B cell (primary cell): ENCODE data around the gene PCMTD2. TPM values are rescaled to one million over a fixed set of nuclear protein-coding genes. Genes with fewer than 3 reads are reported as not detected.
"Not testable (repeated sequence)": the region's sequence is repeated elsewhere in the genome, so short reads cannot be mapped to it uniquely, and the experiment has no call there.

Source experiments
- ATAC-seq: fragments of 200-7000 bp; cut with Tn5 transposase; one replicate; pipeline ENCODE4 v1.10.0; 2021; ENCODE audit warnings: low read depth, mild to moderate bottlenecking, moderate number of reproducible peaks, moderate library complexity
- CTCF ChIA-PET: fragments of 350-600 bp; sonication (Branson Sonifier 250); formaldehyde crosslinking; loops from one replicate; lab custom pipeline; 2021; ENCODE audit warnings: antibody characterized with exemption, inconsistent platforms; lab: Charles Lee
- POLR2A ChIA-PET: fragments of 350-600 bp; sonication (Branson Sonifier 250); formaldehyde crosslinking; loops from one replicate; lab custom pipeline; 2021; ENCODE audit warnings: antibody characterized with exemption; lab: Charles Lee
- DNase-seq: peaks from one replicate; pipeline ENCODE4 v3.0.0; 2013
- H2AFZ ChIP-seq: 2 replicates; pipeline ENCODE4 v1.6.1; 2012; ENCODE audit warnings: mild to moderate bottlenecking, low read depth, low read length; ENCODE audit not compliant: insufficient read depth, poor library complexity, severe bottlenecking
- H3K27ac ChIP-seq, 2 donors: 1 replicate in 1 of 2; 2 replicates in 1 of 2; pipeline ENCODE4 v1.5.1; 2012 to 2013; ENCODE audit warnings: low read length in 2 of 2, mild to moderate bottlenecking in 2 of 2, moderate library complexity in 1 of 2
- H3K27me3 ChIP-seq, 4 experiments: fragments of 200-600 bp in 1 of 4; sonication (generic) in 1 of 4; replicated peaks in 1 of 4; 1 replicate in 2 of 4; 2 replicates in 2 of 4; pipeline versions ENCODE4 v1.6.1 to v1.7.0; 2013 to 2016; ENCODE audit warnings: low read length in 3 of 4, mild to moderate bottlenecking in 2 of 4, mixed read lengths in 1 of 4, moderate library complexity in 1 of 4; ENCODE audit not compliant: insufficient read depth in 4 of 4, control insufficient read depth in 3 of 4; ENCODE audit errors: control extremely low read depth in 1 of 4
- H3K36me3 ChIP-seq, 2 experiments: replicated peaks in 1 of 2; 1 replicate in 1 of 2; 2 replicates in 1 of 2; pipeline versions ENCODE4 v1.6.1 to v1.7.1; 2013; ENCODE audit warnings: low read length in 1 of 2; ENCODE audit not compliant: insufficient read depth in 2 of 2, control insufficient read depth in 1 of 2; ENCODE audit errors: control extremely low read depth in 1 of 2, extremely low read depth in 1 of 2
- H3K4me1 ChIP-seq, 2 donors: fragments of 200-600 bp in 1 of 2; sonication (generic) in 1 of 2; 1 replicate in 1 of 2; 2 replicates in 1 of 2; pipeline versions ENCODE4 v1.5.1 to v1.6.1; 2013 to 2017; ENCODE audit warnings: low read length in 2 of 2; ENCODE audit not compliant: control insufficient read depth in 2 of 2, insufficient read depth in 2 of 2
- H3K4me2 ChIP-seq: replicated peaks from 2 replicates; pipeline ENCODE3; 2012; ENCODE audit warnings: mild to moderate bottlenecking, low read depth, low read length; ENCODE audit not compliant: poor library complexity, severe bottlenecking
- H3K4me3 ChIP-seq, 5 experiments: fragments of 200-600 bp in 1 of 5; sonication (generic) in 1 of 5; 1 replicate in 3 of 5; 2 replicates in 2 of 5; pipeline versions ENCODE4 v1.5.1 to v1.7.0; 2011 to 2016; ENCODE audit warnings: low read length in 4 of 5, mild to moderate bottlenecking in 4 of 5, low read depth in 2 of 5, control low read depth in 1 of 5, moderate library complexity in 1 of 5; ENCODE audit not compliant: insufficient read depth in 1 of 5; ENCODE audit errors: control extremely low read depth in 1 of 5, extremely low read depth in 1 of 5
- H3K79me2 ChIP-seq: fragments of 200-600 bp; sonication (generic); one replicate; pipeline ENCODE4 v1.6.0; 2016; ENCODE audit warnings: low read length; ENCODE audit not compliant: control insufficient read depth, insufficient read depth
- H3K9ac ChIP-seq: fragments of 200-600 bp; sonication (generic); 2 replicates; pipeline ENCODE4 v1.6.1; 2017; ENCODE audit warnings: mild to moderate bottlenecking, low read length, moderate library complexity
- H3K9me3 ChIP-seq, 3 donors: one replicate each; pipeline versions ENCODE4 v1.6.1 to v1.7.1; 2013; ENCODE audit warnings: low read length in 2 of 3; ENCODE audit not compliant: control insufficient read depth in 2 of 3, insufficient read depth in 1 of 3; ENCODE audit errors: control extremely low read depth in 1 of 3
- H4K20me1 ChIP-seq: 2 replicates; pipeline ENCODE4 v1.6.0; 2012; ENCODE audit warnings: mild to moderate bottlenecking, low read length; ENCODE audit not compliant: insufficient read depth, control insufficient read depth, poor library complexity, severe bottlenecking
- H3K27ac Mint-ChIP-seq: one replicate; pipeline ENCODE4 v1.8.0; 2021; ENCODE audit warnings: mixed read lengths
- H3K27me3 Mint-ChIP-seq: one replicate; pipeline ENCODE4 v1.8.0; 2021; ENCODE audit warnings: mixed read lengths
- H3K4me1 Mint-ChIP-seq: one replicate; pipeline ENCODE4 v1.8.0; 2021; ENCODE audit warnings: mixed read lengths
- H3K4me3 Mint-ChIP-seq: one replicate; pipeline ENCODE4 v1.8.0; 2021; ENCODE audit warnings: mixed read lengths
- H3K9me3 Mint-ChIP-seq: one replicate; pipeline ENCODE4 v1.8.0; 2022; ENCODE audit warnings: mixed read lengths; ENCODE audit not compliant: insufficient read depth
- EZH2 ChIP-seq: IDR thresholded peaks from 2 replicates; pipeline ENCODE4 v1.6.1; 2012; ENCODE audit warnings: borderline replicate concordance, low read depth, mild to moderate bottlenecking, moderate library complexity, low read length; ENCODE audit not compliant: insufficient read depth, poor library complexity, severe bottlenecking
- WGBS: methylation state at CpG from one replicate; pipeline ENCODE4 v1.1.5; 2013; ENCODE audit warnings: missing lambda C conversion rate; ENCODE audit not compliant: insufficient coverage; 5-methylcytosine and 5-hydroxymethylcytosine counted together
- intact Hi-C: fragments of 100-400 bp; cut with micrococcal nuclease; formaldehyde crosslinking; loops from one replicate; pipeline ENCODE4 v1.10.0; 2022
- polyA plus RNA-seq: library from polyadenylated mRNA; depleted of rRNA; stranded (reverse); fragments of >200 nt; gene quantifications from 2 replicates; pipeline ENCODE4 v1.2.3, GENCODE V29; 2012
- total RNA-seq, 2 donors: library from RNA; stranded (reverse); fragments of 120-200 nt in 1 of 2; gene quantifications; 1 replicate in 1 of 2; 2 replicates in 1 of 2; pipeline versions ENCODE4 v1.2.3 to v1.2.4, GENCODE V29; 2013 to 2022
- TF ChIP-seq, protein P1 (sequence below): fragments of 200-600 bp; IDR thresholded peaks from one replicate; pipeline ENCODE4 v1.8.0; 2022; ENCODE audit warnings: antibody characterized with exemption, mild to moderate bottlenecking

PCMTD2 gene
- total and polyA plus RNA-seq, 2 donors (not counting 1 experiment from before 2014, with no cell fraction given) = 39.8 to 131 TPM

DNA sequence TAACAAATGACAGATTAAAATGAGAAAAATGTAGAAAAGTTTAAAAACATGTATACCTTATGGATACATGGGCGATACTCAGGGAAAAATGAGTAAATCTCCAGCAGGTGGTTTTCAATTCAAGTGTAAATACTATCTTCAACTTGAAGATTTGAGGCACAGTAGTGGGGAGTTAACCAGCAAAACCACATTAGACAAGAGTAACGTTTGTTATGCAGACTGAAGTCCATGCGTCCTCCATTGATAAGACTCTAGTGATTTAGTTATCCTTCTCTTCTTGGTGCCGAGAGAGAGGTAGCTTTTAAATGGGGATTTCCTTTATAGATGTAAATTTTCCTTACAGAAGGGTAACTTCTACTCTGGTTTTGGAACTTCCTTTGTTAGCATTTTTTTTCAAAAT is 28.1 kb downstream of the PCMTD2 start:
- H3K27me3 Mint-ChIP-seq = no peaks in the 10 kb centered on the region
- H3K9me3 ChIP-seq = peaks cover 0 to 16% (median 4%) of the 10 kb centered on the region in 3 donors
- no peak overlapping the region for H3K27ac Mint-ChIP-seq
- H3K4me1 Mint-ChIP-seq = no peaks in the 10 kb centered on the region
- no peaks in the 10 kb centered on the region for H3K79me2 ChIP-seq
- no CpG with 5 or more reads among the region's 4 CpGs for WGBS
- no peak overlapping the region for H3K4me3 ChIP-seq
- no peak overlapping the region for H3K27ac ChIP-seq
- no peaks in the 10 kb centered on the region for H3K27me3 ChIP-seq
- H3K4me1 ChIP-seq = no peaks in the 10 kb centered on the region
- no peak for DNase-seq
- H4K20me1 ChIP-seq = no peaks in the 10 kb centered on the region
- no peak overlapping the region for H3K4me3 Mint-ChIP-seq
- ChIA-PET POLR2A (no interaction called here), CTCF (interaction anchor here (0.9 kb wide), 1 partner anchor 24 kb away, joined by 3 read pairs; no protein-coding TSS in a partner anchor)
- H3K9me3 Mint-ChIP-seq = no peaks in the 10 kb centered on the region
- no peak overlapping the region for H2AFZ ChIP-seq
- no peak for TF ChIP-seq EZH2
- TF ChIP-seq, protein P1, sequence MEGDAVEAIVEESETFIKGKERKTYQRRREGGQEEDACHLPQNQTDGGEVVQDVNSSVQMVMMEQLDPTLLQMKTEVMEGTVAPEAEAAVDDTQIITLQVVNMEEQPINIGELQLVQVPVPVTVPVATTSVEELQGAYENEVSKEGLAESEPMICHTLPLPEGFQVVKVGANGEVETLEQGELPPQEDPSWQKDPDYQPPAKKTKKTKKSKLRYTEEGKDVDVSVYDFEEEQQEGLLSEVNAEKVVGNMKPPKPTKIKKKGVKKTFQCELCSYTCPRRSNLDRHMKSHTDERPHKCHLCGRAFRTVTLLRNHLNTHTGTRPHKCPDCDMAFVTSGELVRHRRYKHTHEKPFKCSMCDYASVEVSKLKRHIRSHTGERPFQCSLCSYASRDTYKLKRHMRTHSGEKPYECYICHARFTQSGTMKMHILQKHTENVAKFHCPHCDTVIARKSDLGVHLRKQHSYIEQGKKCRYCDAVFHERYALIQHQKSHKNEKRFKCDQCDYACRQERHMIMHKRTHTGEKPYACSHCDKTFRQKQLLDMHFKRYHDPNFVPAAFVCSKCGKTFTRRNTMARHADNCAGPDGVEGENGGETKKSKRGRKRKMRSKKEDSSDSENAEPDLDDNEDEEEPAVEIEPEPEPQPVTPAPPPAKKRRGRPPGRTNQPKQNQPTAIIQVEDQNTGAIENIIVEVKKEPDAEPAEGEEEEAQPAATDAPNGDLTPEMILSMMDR = no peak
- no peak overlapping the region for H3K9ac ChIP-seq
- H3K36me3 ChIP-seq = no peaks in the 10 kb centered on the region
- no peak for ATAC-seq
- no peak overlapping the region for H3K4me2 ChIP-seq
- intact Hi-C loops = no loop called here

DNA sequence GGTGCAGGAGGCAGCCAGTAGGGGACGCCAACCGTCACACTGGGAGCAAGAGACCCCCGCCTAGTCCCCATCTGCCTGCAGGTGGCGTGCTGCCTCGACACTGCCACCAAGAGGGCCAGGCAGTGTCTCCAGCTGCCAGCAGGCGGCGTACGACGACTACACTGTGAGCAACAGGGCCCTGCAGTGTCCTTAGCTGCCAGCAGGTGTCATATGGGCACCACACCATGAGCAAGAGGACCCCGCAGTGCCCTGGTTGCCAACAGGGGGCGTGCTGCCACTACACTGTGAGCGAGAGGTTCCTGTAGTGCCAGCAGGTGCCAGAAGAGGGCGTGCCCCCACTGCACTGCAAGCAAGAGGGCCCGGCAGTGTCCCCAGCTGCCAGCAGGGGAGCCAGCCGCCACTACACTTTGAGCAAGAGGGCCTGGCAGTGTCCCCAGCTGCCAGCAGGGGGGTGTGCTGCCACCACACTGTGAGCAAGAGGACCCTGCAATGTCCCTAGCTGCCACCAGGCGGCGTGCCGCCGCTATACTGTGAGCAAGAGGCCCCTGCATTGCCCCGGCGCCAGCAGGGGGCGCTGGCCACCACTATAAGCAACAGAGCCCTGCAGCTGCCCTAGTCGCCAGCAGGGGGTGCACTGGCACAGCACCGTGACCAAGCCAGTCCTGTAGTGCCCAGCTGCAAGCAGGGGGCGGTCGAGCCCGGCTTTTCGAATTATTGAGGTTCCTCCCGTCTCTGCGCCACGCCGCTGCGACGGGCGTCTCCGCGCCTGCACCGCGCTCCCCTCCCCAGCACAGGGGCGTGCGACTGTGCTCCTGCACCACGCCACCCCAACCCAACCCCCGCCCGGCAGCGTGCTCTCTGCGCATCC is 30.3 kb downstream of the PCMTD2 start:
- H3K4me2 ChIP-seq, H3K27ac ChIP-seq, H4K20me1 ChIP-seq, H3K4me1 Mint-ChIP-seq, H3K9ac ChIP-seq, H3K9me3 Mint-ChIP-seq, H3K4me3 Mint-ChIP-seq, H3K27me3 Mint-ChIP-seq, H3K27ac Mint-ChIP-seq, H3K4me3 ChIP-seq, H3K27me3 ChIP-seq, H2AFZ ChIP-seq, intact Hi-C loops, H3K36me3 ChIP-seq, H3K4me1 ChIP-seq, CTCF ChIA-PET, POLR2A ChIA-PET, H3K79me2 ChIP-seq: not testable (repeated sequence)
- DNase-seq = peak; percentile 78
- TF ChIP-seq, protein P1 = peak; percentile 97
- peak; percentile 81 for ATAC-seq
- WGBS = 70% methylated on average over 38 of the region's 46 CpGs
- peaks cover 0 to 16% (median 4%) of the 10 kb centered on the region in 3 donors for H3K9me3 ChIP-seq
